ENCODE data around the gene EID3. TPM values are rescaled to one million over a fixed set of nuclear protein-coding genes. Genes with fewer than 3 reads are reported as not detected.
A peak's percentile ranks its signal among the peaks of the same experiment; 100 is the strongest.
"Not testable (repeated sequence)": the region's sequence is repeated elsewhere in the genome, so short reads cannot be mapped to it uniquely, and the experiment has no call there.

Gene EID3
- polyA plus RNA-seq (ENCODE audit: insufficient read length): 1.4 TPM

DNA sequence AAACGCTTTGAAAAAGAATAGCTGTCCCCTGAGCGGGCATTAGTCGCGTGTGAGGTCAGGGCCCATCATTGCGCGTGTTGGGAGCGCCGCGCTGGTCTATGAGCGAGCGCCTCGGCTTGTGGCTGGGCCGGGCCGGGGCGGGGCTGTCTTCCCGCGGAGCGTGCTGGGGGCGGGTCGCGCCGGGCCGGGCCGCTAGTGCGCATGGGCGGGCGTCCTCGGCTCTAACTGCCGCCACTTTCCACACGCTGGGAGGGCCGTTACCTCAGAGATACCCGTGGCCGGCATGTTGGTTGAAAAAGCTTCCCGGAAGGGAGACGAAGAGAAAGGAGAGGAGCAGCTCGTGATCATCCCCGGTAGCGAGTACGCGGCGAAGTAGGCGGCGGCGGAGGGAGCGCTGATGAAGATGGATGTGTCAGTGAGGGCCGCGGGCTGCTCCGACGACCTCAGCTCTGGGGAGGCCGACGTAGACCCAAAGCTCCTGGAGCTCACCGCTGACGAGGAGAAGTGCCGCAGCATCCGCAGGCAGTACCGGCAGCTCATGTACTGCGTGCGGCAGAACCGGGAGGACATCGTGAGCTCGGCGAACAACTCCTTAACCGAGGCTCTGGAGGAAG, at the start of gene EID3:
Gene EID3, plus strand, starts transcription at position 202 of the 614 bp plus-strand sequence. Its CDS starts 196 bp downstream, at position 398.
- no peak for DNase-seq (ENCODE audit: low read depth)

DNA sequence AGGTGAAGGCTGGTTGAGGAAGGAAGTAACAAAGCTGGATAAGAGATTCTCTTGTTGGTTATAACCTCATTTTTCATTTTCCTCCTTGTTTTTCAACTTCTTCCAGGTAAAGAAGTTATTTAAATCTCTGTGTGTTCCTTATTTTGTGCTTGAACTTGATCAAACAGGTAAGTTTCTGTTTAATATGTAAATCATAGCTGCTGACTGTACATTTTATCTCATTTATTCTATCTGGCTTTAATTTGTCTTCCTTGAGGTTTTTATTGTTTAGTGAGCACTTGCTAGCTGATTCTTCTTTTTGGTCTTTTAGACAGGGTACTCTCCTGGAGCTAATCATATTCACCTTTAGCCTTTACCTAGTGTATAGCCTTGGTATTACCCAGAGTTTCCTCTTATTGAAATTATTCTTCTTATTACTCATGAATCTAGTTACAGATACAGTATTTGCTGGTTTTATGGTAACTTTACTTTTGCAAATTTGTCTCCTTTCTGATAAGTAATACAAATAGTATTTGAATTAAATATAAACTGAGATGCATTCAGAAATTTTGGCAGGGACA, 45.5 kb upstream of the EID3 start:
- DNase-seq (ENCODE audit: low read depth): no peak

DNA sequence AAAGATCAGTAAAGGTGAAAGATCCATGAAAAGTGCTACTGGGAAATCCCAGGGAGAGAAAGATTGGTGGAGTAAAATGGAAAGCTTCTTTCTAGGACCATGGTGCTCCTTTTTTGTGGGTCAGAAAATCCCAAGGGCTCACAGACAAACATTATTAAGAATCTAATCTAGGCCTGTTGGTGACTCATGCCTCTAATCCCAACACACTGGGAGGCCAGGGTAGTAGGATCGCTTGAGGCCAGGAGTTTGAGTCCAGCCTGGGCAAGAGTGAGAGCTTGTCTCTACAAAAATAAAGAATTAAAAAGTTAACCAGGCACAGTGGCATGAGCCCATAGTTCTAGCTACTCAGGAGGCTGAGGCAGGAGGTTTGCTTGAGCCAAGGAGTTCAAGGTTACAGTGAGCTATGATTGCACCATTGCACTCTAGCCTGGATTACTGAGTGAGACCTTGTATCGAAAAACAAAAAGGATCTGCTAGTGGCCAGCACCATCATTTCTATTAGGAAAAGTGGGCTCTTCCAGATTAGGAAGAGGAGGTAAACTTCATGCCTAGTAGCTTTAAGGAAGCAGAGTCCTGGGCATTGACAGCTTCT, 45.0 kb upstream of the EID3 start:
- DNase-seq (ENCODE audit: low read depth): no peak

DNA sequence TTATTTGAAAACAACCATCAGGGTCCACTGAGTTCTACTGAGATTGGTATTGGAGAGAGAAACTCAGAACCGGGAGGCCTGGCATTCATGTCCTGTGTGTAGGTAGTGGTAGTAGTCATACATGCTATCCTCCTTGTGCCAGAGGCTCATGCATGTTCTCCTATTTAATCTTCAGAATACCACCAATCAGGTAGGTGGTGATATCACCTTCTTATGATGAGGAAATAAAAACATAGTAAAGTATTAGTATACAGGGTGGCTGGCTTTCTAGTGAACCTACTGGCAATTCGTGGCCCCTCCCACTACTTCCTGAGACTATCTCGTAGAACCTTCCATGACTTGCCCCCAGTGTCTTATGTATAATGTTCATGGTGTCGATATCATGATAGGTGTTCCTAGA, 40.5 kb upstream of the EID3 start:
- DNase-seq (ENCODE audit: low read depth): no peak

DNA sequence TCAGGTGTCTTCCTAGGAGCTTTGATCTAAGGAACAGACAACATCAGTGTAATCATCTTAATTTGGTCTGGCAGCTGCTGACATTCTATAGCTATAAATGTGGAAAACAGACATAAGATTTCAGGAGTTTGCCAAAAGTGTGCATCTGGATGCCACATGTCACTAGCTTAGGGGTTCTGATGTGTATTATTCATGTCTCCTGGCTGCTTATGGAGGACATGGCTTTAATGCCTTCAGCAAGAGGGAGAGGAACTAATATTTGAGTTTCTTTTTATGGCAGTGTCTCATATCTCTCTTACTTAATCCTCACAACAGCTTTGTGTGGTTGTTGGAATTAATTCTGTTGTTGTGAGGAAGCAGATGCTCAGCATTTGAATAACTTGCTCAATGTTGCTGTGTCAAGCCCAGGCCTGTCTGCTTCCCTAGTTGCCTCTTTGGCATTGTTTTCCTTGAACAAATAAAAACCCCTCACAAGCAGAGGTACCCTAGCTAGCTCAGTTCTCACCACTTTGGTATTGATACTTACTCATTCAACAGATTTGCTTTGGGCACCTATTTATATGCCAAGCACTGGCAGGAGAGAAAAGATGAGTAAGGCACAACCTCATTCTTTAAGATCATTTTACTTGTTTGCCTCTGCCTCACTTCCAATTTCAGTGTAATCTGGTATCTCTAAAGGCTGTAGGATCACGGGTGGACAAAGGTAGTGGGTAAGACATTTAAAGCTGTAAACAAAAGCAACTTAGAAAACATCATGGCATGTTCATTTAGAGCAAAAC, 39.8 kb upstream of the EID3 start:
- DNase-seq (ENCODE audit: low read depth): no peak

DNA sequence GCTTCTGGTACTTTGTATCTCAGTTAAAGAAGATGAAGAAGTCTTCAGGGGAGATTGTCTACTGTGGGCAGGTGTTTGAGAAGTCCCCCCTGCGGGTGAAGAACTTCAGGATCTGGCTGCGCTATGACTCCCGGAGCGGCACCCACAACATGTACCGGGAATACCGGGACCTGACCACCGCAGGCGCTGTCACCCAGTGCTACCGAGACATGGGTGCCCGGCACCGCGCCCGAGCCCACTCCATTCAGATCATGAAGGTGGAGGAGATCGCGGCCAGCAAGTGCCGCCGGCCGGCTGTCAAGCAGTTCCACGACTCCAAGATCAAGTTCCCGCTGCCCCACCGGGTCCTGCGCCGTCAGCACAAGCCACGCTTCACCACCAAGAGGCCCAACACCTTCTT, 38.1 kb upstream of the EID3 start:
- DNase-seq (ENCODE audit: low read depth): not testable (repeated sequence)

DNA sequence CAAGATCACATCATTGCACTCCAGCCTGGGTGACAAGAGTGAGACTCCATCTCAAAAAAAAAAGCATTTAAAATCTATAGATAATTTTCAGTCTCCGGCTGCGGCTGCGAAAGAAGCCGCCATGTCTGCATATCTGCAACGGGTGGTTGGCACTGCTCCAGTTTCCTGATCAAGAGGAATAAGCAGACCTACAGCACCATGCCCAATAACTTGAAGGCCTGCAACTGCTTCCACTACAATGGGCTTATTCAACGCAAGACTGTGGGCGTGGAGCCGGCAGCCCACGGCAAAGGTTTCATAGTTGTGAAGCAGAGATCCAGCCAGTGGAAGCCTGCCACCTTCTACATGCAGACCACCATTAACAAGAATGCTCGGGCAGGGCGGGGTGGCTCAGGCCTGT, 30.6 kb upstream of the EID3 start:
- DNase-seq (ENCODE audit: low read depth): no peak

DNA sequence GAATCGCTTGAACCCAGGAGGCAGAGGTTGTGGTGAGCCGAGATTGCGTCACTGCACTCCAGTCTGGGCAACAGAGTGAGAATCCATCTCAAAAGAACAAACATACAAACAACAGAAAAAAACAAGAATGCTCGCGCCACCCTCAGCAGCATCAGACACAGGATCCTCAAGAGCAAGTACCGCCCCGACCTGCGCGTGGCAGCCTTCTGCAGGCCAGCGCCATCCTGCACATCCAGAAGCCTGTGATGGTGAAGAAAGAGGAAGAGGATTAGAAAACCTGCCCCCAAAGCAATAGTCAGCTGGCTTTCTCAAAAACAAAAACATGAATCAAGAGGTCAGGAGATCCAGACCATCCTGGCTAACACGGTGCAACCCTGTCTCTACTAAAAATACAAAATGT, 30.0 kb upstream of the EID3 start:
- DNase-seq (ENCODE audit: low read depth): no peak

DNA sequence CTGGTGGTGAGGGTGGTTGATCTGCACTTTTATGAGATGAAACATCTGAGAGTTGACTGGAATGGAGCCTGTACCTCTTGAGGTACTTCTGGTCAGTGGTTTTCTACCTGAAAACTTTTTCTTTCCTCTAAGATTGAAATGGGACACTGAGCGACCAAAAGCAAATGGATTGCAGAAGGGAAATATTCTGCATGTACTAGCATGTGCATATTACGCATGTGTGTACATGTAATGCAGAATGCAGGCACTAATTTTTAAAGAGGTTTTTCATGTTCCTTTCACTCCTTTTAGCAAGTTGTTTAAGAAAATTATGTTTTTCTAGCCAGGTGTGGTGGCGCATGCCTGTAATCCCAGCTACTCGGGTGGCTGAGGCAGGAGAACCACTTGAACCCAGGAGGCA, 28.7 kb upstream of the EID3 start:
- DNase-seq (ENCODE audit: low read depth): no peak

DNA sequence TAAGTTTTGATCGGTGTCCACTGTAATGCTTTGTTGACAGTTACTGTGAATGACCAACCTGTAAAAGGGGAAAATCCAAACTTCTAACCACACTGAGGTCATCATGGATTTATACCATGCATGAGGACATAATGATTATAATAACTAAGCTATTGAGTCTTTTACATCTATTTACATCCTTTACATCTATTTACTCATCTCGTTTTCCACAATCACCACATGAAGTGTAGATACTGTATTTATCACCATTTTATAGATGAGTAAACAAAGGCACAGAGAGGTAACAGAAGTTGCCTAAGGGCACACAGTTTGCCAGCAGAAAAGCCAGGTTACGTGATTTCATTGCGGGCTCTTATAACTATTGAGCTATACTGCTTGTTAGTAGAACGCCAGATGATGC, 27.9 kb upstream of the EID3 start:
- no peak for DNase-seq (ENCODE audit: low read depth)

DNA sequence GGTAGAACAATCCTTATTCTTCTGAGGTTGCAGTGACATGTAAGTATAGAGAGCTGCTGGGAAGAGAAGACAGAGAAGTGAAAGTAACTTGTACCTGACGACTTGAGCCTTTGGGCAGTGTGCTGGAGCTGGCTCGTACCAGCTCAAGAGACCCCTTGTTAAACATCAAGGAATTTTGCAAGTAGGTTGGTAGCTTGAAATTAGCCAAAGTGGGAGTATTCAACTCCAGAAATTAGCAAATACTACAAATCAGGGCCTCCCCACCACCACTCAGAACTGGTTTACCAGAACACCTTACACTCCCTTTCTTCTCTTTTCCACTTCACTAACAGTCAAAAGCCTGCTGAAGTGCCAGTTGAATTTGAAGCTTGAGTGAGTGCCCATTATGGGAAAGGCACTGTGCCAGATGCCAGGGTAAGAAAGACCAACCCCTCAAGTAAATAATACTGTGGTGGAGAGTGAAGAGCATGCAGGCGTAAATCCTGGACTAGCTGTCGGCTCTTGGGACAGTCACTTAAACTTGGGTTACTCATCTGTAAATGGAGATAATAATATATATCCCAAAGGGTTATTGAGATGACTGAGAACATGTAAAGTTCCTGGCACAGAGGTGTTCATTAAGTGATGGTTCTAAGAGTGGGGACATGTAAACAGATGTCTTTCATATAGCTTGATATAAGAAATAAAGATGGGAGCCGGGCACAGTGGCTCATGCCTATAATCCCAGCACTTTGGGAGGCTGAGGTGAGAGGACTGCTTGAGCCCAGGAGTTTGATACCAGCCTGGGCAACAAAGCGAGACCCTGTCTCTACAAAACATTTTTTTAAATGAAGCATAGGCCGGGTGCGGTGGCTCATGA, 27.0 kb upstream of the EID3 start:
- DNase-seq (ENCODE audit: low read depth): no peak

DNA sequence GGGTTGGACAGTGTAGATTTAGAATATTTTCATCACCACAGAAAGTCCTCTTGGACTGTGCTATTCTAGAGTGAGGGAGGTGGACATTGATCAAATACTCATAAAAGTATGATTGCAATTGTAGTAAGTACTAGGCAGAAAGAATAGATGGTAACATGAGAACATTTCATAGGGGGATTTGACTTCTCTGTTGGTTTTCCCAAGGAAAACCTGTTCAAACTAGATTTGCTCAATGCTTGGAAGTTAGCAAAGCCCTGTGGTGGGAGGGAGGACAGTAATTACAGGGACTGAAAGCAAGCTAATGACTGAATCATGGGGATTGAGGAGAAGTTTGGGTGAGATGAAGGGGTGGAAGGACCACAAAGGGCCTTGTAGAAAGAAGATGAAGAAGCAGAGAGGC, 24.4 kb upstream of the EID3 start:
- no peak for DNase-seq (ENCODE audit: low read depth)

DNA sequence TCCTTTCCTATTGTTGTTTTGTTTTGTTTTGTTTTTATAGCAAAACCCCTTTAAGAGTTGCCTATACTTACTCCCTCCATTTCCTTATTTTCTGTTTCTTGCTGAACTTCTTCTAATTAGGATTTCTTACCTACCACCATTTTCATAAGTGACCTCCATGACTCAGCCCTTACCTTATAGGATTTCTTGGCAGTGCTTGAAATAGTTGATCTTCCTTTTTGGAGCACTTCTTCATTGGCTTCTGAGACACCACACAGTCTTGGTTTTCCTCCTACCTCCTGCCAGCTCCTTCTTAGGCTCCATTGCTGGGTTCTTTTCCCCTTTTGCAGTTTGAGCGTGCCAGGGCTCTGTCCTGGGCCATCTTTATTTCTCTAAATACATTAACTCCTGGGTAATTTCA, 23.4 kb upstream of the EID3 start:
- DNase-seq (ENCODE audit: low read depth): no peak

DNA sequence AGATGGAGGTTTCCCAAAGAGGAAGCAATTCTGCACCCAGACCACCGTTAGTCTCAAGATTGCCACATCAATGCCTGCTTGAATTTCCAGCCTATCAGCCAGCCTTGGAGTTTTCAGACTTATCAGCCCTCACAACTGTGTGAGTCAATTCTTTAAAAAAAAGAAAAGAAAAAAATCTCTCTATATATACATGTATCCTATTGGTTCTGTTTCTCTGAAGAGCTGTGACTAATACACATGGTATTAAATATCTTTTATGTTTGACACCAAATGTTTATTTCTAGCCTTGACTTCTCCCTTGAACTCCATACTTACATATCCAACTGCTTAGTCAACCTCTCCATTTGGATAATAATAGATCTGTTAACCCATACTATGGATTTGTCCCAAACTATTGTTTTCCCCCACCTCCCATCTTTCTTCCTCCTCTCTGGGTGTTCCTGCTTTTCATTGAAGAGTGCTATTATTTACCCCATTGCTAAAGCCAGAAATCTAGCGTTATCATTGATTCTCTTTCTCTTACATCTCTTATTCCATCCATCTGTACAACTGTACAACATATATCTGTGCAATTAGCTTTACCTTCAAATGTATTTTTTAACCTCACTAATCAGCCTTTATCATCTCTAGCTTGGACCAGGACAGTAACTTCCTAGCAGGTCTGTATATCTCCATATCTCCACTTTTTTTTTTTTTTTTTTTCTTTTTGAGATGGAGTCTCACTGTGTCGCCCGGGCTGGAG, 22.7 kb upstream of the EID3 start:
- DNase-seq (ENCODE audit: low read depth): no peak

DNA sequence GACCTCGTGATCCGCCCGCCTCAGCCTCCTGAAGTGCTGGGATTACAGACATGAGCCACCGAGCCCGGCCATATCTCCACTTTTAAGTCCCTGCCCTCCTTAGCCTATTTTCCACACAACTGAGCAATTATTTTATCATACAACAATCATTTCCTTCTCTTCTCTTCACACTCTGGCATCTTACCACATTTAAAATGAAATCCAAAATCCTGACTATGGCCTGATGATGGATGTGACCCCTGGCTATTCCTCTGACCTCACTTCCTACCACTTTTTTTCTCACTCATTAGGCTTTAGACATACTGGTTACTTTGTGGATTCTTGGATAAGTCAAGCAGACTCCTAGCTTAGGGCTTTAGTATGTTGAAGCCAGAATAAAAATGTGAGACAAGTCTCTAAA, 21.9 kb upstream of the EID3 start:
- no peak for DNase-seq (ENCODE audit: low read depth)

DNA sequence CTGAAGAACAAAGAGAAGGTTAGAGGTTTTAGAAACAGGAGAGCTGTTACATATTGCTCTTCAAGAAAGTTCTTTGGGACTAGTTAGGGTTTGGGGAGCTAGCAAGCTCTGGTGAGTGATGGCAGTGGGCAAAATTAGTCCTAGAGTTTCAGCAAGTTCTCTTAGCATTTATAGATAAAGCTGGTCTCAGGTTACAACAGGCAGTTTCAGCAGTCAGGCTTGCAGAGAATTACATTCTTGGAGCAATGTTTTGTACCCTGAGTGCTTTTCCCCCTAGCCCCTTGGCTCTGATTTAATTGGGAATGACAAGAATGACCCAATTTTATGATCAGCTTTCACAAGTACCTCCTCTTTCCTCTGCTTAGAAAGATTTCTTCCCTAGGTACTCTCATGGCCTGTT, 21.4 kb upstream of the EID3 start:
- DNase-seq (ENCODE audit: low read depth): no peak

DNA sequence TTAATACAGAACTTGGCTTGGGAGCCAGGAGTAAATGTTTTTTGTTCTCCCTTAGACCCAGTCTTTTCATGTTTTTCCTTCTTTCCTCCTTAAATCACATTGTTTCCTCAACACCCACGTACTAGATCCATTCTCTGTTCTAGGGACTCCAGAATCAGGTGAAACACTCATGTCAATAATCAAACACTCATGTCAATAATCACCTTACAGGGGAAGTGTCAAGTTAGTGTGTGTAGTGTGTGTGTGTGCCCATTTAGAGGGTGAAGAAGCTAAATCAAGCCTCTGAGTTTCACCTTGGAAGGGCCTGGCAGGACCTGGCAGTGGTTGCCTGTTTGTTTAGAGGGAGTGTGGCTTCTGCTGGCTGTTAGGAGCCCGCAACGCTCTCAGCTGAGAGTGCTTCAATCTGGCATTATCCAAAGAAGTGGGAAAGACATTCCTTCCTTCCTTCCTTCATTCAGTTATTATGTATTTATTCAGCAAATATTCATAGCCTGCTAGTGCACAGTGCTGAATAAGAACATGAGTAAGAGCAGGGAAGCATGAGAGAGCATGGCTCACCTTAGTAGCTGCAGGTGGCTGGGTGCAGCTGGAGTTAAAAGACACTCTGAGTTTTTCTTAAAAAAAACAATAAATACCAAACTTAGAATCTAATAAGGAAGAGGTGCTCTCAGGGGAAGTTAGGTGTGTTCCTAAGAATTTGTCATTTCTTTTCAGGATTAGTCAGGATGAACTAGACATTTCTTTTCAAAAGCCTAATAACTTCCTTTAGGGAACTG, 17.6 kb upstream of the EID3 start:
- DNase-seq (ENCODE audit: low read depth): no peak

DNA sequence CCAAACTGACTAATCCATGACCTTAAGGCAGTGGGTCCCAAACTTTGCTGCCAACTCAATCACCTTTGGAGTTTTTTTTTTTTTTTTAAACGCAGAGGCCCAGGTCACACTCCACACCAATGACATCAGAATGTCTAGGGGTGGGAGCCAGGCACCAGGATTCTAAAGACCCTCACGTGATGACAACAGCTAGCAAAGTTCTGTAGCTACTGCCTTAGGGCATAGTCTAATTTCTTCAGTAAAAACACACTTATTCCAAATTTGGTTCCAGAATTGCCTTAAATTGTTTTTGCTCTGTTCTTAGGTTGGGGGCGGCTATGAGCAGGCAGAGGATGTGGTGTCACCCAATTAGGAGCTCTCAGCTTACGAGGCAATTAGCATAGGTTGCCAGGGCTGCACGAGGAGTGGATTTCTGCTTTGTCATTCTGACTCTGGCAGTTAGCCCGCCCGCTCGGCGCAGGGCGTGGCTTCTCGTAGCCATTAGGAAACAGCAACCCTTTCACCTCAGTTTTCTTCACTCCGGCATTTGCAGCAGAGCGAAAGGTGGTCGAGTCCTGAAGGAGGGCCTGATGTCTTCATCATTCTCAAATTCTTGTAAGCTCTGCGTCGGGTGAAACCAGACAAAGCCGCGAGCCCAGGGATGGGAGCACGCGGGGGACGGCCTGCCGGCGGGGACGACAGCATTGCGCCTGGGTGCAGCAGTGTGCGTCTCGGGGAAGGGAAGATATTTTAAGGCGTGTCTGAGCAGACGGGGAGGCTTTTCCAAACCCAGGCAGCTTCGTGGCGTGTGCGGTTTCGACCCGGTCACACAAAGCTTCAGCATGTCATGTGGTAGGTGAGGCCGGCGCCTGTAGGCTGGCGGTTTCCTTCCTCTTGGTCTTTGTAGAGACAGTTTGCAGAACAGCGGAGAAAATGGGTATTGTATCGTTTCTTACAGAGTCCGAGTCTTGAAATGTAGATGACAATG, 16.7 kb upstream of the EID3 start:
- DNase-seq (ENCODE audit: low read depth): peak; percentile 78

DNA sequence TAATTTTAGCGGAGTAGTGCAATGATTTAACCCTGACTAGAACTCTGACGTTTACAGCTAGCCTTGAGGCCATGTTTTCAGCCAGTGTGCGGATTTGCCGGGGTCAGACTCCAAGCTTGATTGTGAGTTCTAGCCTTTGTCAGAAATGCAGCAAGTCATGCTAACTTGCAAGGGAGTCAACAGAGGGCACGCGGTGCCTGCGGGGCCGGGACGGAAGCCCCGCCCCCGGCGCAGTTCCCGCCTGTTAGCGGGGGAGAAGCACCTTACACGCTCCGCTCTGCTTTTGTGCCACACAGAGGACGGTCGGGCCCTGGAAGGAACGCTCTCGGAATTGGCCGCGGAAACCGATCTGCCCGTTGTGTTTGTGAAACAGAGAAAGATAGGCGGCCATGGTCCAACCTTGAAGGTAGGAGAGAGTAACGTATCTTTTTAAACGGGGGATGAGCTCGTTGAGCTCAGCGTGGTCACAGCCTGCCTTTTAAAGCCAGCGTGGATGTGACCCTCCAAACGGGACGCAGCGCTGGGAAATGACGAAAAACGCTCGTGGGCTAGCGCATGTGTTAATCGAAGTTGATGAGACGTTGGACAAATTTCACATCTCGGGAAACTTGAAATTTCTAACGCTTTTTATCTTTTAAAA, 14.8 kb upstream of the EID3 start:
- DNase-seq (ENCODE audit: low read depth): peak; percentile 69

Measured in forelimb muscle (tissue), 1 donor.